HG03175 (cell line): Measurements from ENCODE around the gene DNM3.

Source experiments
- ATAC-seq: cut with Tn5 transposase; IDR thresholded peaks from one replicate; pipeline ENCODE4 v1.9.1; 2021; ENCODE audit warnings: mild to moderate bottlenecking, moderate library complexity; ENCODE audit not compliant: unreplicated experiment

The DNM3 gene

DNA sequence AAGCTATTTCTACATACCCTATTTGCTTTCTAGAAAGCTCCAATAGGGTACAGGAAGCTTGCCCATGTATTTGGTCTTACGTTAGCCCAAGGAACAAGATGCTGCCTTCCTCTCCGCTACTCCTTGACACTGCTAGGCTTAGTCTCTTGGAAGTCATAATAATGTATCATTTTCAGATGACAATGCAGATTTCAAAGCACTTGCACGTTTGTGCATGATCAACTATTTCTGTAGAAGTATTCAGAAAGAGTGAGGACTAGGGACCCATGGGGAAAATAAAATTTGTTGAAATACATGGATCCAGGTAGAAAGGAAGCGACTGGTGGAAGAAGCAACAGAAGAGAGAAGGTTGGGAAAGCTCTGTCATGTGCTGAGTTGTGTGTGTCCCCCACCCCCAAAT lies 367.3 kb downstream of the DNM3 start:
- no peak for ATAC-seq

DNA sequence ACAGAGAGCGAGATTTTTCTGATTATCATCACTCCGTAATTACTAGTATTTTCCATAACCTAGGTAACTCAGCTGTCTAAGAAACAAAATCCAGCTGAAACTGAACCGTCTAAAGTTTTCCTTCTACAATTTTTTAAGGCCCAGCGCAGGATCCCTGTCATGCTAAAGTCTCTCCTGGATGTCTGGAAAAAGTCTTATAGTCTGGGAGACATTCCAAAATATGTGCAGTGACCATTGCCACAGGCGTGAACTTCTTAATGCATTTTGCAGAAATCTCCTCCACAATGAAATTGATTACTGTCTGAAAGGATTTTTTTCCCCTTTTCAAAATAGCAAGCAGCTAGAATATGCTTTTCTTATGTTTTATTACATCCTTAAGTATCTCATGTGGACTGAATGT lies 369.9 kb downstream of the DNM3 start:
- ATAC-seq = no peak

DNA sequence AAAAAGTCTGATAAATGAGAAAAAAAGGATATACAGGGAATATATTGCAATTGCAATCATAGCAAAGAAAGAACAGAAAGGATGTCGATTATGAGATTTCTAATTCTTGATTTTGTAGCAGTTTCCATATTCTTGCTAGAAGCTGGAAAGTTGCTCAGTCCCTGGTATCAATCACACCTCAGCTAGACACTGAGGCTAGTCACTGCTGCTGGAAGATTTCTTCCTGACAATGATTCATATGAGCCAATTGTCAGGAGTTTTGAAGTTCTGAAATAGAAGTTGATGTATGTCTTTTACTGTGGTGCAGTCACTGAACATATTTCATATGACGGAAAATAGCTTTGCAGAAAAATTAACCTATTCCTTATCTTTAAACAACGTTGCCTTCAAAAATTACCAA lies 370.8 kb downstream of the DNM3 start:
- ATAC-seq = no peak

DNA sequence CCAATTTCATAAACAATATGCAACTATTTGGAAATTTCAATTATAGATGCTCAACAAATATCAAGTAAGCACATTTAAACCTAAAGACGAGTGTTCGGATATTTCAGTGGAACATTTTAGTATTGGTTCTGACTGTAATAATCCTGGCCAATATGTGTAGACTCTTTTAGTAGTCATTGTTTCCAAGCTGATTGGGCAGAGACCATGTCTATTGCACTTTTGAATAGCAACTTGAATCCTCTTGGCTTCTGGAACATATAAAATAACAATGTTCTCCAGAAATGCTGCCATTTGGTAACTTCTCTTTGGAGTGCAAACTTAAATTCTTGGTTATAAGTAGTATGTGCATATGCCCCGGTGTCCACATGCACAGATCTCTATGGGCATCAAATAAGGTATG lies 373.7 kb downstream of the DNM3 start:
- no peak for ATAC-seq

DNA sequence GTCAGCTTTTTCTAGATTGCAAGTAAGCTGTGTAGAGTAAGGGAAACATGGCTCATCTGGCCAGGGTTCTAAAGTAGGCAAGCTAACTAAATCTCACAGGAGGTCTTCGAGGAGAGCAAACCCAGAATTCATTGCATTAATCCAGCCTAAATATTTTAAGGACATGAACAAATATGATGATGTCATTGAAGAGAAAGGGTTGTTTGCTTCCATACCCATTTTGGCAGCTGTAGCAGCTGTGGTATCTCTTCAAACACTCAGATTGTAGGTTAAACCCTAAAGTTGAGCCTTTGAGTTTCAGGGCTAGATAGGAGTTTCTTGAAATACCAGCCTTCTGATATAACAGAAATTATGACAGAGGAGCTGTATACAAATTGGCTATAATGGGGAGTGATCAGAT lies 378.7 kb downstream of the DNM3 start:
- no peak for ATAC-seq

DNA sequence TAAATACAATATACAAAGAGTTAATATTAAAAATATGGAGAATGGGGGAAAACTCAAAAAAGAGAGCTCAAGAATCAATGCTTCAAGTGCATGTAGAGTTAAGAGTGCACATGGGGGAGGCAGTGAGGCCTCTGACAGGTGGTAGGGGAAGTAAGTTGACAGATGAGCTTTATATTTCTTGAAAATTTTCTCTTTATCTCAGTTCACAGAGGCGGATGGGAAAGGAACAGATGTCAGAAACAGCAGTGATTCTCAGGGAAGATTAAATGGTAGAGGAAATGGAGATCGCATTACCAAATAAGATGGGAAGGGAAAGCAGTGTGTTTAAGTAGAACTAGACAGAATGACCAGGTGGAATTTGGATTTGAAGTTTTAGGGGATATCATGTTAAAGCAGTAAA lies 379.1 kb downstream of the DNM3 start:
- no peak for ATAC-seq

DNA sequence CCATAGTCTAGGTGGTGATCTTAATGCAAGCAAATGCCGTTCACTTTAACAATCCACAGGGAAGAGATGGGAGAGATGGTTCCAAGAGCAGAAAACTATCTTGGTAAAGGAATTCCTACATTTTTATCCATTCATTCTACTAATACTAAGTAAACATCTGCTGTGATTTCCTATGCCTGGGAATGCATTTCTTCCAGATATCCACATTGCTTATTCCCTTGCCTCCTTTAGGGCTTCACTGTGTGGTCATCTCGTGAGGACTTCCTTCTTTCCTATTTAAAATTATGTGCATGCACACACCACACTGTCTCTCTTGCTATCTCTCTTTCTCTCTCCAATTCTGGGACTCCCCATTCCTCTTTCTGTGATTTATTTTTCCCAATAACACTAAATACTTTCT lies 380.1 kb downstream of the DNM3 start:
- no peak for ATAC-seq

DNA sequence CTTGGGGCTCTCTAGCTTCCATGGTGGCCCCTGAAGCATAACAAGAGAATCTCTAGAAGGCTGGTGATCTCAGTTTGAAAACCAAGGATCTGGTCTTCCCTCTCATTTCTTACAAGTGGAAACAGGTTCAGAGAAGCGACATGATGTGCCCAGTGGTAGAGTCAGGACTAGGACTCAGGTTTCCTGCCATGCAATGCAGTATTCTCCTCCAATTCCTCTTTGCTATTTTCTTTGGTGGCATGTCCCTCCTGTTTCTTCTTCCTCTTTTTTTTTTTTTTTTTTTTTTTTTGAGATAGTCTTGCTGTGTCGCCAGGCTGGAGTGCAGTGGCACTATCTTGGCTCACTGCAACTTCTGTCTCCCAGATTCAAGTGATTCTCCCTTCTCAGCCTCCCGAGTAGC lies 383.6 kb downstream of the DNM3 start:
- ATAC-seq = no peak

DNA sequence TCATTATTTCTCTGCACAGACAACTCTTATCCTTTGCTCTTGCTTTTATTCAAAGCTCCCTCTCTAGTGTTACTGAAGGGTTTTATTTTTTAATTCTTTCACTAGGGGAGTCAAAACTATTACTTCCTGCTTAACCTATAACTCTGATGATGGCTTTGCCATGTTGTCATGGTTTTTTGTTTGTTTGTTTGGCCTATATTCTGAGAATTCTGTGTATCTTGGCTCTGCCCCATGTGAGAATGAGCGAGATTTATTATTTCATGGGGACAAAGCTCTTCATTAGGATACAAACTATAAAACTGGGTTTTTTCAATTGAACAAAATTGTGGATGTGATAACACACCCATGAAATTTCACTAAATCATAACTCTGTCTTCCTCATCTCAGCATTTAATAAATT lies 388.6 kb downstream of the DNM3 start:
- ATAC-seq = no peak

DNA sequence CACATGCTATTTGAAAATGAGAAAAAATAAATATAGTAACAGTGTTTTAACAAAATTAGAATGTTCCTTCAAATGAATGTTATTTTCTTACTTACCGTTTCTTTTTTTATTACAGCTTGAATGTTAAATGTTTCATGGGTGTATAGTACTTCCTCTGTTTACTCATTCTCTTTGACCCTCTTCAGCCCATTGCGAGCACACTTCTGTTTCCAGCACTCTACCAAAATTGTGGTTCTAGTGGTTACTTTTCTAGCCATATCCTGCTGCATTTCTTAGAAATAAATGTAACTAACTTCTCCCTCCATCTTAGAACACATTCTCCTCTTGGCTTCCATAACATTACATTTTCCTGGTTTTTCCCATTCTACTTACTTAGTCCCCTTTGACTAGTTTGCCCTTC lies 389.2 kb downstream of the DNM3 start:
- ATAC-seq = no peak

DNA sequence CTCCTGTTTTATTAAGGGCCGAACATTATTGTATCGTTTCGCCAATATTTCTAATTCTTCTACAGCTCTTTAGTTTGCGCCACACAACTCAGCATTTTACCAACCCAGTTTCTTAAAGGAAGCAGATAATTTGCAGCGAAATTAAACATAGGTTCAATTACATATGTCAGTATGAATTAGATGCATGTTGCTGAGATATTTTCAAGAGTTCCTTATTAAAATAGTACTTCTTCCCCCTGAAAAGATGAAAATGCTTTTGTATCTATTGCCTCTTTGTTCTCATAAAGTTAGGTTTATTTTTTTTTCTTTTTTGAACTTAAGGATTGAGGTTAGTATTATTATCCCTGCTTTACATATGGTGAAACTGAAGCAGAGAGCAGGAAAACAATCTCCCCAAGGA lies 395.7 kb downstream of the DNM3 start:
- no peak for ATAC-seq

DNA sequence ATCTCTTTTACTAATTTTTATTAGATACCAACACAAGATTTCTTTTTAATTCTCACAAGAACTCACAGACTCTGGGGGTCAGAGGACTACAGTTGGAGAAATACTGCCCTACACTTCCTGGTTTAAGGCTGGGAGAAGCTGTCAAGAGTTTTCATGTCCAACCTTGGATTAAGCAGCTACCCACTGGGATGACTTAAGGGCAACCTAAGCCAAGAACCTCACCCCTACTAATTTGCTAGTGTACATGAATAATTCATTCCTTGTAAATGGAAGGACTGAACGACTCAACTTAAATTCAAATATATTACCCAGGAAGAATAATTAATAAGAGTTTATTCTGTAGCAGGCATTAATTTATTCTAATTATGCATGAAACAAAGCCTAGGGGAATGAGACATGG lies 396.9 kb downstream of the DNM3 start:
- no peak for ATAC-seq

DNA sequence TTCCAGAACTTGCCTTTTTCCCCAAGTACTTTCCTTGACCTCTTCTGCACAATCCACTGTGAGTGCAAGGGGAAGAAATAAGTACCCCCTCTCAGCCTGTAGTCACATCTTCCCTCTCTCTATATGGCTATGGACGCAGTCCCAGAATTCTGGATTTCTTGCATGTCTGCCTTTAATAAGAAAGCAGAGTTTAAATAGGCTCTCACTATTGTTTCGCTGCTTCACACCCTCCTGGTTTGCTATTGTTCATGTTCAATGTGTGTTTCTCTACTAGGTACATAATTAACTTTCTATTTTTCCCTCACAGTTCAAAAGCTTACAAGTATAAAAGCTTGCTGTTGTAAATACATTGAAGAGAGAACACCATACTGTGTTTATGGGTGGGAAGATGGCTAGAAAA lies 397.7 kb downstream of the DNM3 start:
- ATAC-seq = no peak

DNA sequence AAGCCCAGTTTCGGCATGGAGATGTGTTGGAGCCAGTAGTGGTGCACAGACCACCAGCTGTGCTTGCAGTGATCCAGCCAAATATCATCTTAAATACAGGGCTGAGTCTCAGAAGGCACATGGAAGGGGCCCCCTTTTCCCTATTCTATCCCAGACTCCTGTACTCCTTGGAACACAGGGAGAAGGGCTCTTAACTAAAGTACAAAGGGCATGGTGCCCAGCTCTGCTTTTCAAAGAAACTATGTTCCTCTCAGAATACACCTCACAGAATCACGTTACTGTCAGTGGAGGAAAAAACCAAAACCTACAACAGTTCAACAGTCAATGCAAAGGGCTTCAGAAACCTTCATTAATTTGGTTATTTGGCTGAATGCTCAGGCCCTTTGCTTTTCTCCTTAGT lies 398.6 kb downstream of the DNM3 start:
- ATAC-seq = no peak

DNA sequence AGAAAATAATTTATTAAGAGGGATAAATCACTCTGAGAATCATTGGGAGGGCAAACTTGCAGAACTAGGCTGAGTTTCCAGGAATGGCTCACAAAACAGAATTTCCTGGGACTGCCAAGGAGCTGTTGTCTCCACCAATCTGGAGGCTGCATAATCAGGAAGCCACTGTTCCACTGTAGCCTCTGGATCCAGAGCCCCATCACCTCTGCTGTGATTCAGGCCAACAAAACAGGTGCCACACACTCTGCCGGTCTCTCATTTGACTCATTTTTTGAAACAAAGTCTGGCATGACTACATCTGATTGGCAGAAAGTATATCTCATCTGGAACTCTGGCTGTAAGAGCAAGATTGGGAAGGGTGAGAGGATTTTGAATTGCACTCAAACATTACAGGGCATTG lies 400.2 kb downstream of the DNM3 start:
- ATAC-seq = no peak

DNA sequence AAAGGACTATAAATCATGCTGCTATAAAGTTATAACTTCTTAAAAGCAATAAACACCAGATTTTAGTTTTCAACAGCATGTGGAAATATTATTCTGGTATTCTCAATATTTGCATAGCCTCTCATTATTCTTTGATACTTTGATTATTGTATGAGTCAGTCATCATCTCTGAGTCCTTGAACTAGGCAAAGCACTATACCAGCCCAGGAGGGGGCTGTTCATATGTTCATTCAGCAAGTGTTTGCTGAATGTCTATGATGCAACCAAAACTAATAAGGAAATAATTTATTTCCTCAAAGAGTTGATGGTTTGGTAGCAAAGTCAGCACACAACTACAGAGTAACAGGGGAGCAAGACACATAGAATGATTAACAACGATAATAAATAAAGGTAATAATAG lies 403.6 kb downstream of the DNM3 start:
- no peak for ATAC-seq

DNA sequence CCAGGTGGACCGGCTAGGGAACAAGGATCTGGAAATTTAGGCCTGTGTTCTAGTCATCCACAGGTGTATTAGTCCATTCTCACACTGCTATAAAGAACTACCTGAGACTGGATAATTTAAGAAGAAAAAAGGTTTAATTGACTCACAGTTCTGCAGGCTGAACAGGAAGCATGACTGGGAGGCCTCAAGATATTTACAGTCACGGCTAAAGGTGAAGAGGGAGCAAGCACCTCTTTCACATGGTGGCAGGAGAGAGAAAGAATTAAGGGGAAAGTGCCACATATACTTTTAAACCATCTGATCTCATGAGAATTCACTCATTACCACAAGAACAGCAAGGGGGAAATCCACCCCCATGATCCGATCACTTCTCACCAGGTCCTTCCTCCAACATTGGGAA lies 404.5 kb downstream of the DNM3 start:
- no peak for ATAC-seq

DNA sequence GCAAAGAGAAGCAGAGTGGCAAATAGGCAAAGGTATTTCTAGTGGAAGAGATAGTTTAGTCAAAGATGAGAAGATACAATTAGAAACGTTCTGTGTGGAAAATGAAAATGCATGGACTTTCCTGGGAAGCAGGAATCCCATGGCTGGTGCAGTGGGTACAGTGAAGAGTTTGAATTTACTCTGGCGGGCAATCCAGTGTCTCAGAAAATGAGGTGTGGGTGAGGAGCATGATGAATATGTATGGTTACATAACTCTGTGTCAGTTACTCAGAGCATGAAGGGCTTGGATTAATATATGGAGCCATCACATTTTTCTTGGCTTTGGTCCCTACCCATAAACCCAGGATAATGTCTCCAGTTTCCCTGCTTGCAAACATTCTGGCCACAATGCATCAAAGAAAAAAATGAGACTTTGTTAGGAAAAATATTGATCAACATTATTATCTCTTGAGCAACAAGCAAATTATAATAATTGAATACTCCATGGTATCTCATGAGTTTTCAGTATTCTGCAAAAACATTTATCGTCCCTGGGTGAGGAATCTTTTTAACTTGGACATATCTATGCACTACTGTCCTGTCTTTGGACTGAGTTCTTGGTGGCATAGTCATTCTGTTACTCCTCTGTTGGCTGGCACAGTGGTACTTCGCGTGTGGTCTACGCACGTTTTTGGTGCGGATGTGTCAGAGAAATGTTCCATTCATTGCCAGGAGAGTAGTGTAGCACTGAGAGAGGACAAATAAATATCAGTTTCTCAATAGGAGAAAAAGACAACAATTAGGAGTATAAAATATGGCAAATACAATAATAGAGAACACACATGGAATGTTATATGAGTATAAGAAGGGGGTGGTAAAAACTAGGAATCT lies 405.5 kb downstream of the DNM3 start:
- ATAC-seq = no peak

DNA sequence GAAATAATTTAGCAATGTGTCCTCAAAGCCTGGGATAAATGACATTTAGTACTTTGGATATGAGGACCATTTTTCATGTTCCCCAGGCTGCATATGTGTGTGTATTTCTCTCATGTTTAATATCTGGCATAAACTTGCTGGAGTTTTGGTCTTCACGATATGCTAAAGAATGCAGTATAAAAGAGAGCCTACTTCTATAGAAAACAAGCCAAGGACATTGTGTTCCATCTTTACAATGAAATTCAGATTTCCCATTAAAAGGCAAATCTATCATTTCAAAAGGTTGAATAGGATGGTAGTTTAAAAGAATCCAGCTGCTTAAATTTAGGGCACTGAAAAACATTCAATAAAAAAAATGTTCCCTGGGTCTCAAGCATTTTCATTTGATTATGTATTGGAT lies 410.2 kb downstream of the DNM3 start:
- no peak for ATAC-seq

DNA sequence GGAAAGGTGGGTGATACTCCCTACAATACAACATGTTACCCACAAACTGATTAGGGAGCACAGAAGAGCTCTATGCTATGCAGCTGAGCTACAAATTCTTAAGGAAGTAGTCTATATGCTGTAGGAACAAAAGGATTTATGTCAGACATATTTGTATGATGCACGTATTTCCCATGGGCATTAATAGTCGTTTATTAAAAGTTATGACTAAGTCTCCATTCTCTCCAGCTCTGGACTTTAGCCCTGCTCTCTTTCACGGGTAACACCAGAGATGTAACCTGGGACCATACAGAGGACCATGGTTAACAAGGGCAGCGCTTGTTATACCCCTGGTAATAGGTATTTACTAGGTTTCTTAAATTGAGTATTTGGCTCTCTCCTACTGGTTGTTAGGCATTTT lies 411.0 kb downstream of the DNM3 start:
- ATAC-seq = no peak

DNA sequence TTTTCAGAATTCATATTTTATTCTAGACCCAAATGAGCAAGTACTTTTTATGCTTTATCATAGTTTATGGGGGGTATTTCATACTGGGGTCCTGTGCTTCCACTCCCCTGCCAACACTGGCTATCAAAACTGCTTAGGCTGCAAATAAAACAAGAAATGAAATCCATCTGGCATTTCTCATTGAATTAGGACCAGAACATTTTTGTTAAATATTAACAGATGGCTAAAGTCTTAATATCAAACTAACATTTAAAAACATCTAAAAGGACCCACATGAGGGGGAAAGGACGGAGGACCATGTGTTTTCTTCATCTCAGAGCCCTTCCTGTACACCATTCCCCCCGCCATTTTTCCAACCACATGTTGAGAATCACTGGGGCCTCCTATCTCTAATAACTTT lies 411.7 kb downstream of the DNM3 start:
- ATAC-seq = no peak

DNA sequence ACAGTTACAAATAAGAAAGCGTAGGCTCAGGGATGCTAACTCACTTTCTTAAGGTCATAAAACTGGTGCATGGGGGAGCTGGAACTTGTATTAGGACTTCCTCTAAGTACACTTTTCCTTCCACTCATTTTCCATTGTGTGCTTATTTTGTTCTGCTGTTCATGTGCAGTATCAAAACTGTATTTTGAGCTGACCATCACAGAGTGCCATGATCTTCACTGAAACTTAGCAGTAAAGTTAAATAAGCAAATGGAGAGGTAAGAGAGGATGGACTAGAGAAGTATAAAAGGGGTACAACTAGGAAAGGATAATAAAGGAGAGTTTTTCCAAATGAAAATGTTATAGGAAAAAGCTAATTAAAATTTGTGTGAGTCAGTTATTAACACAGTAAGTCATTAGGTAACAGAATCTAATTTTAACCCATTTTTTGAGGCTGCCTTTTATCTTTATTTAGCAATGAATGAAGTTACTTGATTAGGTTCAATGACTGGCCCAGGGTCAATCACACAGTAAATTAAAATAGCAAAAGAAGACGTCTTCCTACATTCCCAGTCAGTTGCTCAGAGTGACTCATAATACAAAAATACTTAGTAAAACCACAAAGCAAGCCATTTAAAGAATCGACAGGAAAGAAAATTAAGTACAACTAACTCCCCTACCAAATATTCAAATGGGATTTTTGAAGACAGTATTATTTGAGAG lies 413.4 kb downstream of the DNM3 start:
- ATAC-seq = no peak

DNA sequence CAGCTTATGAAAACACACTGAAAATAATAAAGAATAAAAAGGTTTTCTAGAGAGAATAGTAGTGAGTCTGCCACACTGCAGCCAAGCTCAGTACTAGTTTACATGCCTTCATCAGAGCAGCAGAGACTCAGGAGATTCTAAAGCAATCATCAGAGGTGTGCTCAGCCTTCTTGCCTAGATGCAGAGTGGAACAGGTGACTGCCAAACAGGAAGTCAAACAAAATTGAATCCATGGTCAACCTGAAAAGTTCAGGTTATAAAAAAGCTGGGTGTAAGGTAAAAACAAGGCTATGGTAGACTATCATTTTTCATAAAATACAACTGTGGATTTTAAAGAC lies 413.9 kb downstream of the DNM3 start:
- no peak for ATAC-seq
